HG02610 (cell line): Measurements from ENCODE around the gene LIF.

ENCODE experiments used
- ATAC-seq: cut with Tn5 transposase; IDR thresholded peaks from one replicate; pipeline ENCODE4 v1.9.1; 2021; ENCODE audit warnings: mild to moderate bottlenecking, moderate library complexity; ENCODE audit not compliant: unreplicated experiment

LIF gene

GRCh38 chr22:30284666-30285065 is 38.1 kb upstream of the LIF start:
- no peak for ATAC-seq

GRCh38 chr22:30284172-30284571 is 37.6 kb upstream of the LIF start:
- no peak for ATAC-seq

GRCh38 chr22:30283342-30283741 is 36.8 kb upstream of the LIF start:
- ATAC-seq = no peak

GRCh38 chr22:30282616-30283046 is 36.1 kb upstream of the LIF start:
- no peak for ATAC-seq

GRCh38 chr22:30280505-30280904 is 33.9 kb upstream of the LIF start:
- ATAC-seq = no peak

- no peak for ATAC-seq
These were observed 33.4 kb upstream of the LIF start for GRCh38 chr22:30279932-30280331.

- ATAC-seq = no peak
These were observed 32.7 kb upstream of the LIF start for GRCh38 chr22:30279046-30279788.

- no peak for ATAC-seq
These were observed 31.2 kb upstream of the LIF start for GRCh38 chr22:30277547-30278344.

GRCh38 chr22:30276039-30276438 is 29.5 kb upstream of the LIF start:
- ATAC-seq = no peak

- ATAC-seq = no peak
These were observed 29.1 kb upstream of the LIF start for GRCh38 chr22:30275625-30276024.

- no peak for ATAC-seq
These were observed 27.9 kb upstream of the LIF start for GRCh38 chr22:30274437-30274812.

GRCh38 chr22:30273711-30274436 is 27.3 kb upstream of the LIF start:
- ATAC-seq = no peak

GRCh38 chr22:30272781-30273601 is 26.4 kb upstream of the LIF start:
- no peak for ATAC-seq

- no peak for ATAC-seq
These were observed 24.3 kb upstream of the LIF start for GRCh38 chr22:30270832-30271231.

GRCh38 chr22:30268331-30268730 is 21.8 kb upstream of the LIF start:
- ATAC-seq = no peak

- no peak for ATAC-seq
These were observed 21.1 kb upstream of the LIF start for GRCh38 chr22:30267382-30268302.

- ATAC-seq = peak; percentile 3
These were observed 20.2 kb upstream of the LIF start, which contains the start of gene OSM for GRCh38 chr22:30266445-30267381. Gene OSM, minus strand, starts transcription at chr22:30266851. Its CDS starts 52 bp downstream, at chr22:30266799.

- peak; percentile 69 for ATAC-seq
These were observed 19.4 kb upstream of the LIF start for GRCh38 chr22:30265823-30266444.
